HG03442 (cell line): ENCODE data around the gene SYCE3.
"Not testable (repeated sequence)": the region's sequence is repeated elsewhere in the genome, so short reads cannot be mapped to it uniquely, and the experiment has no call there.

Source experiments
- ATAC-seq: cut with Tn5 transposase; IDR thresholded peaks from one replicate; pipeline ENCODE4 v1.9.1; 2021; ENCODE audit warnings: mild to moderate bottlenecking, moderate library complexity; ENCODE audit not compliant: unreplicated experiment

SYCE3 gene

GRCh38 chr22:50551160-50551752 is 11.5 kb downstream of the SYCE3 start:
- ATAC-seq, result no peak

DNA sequence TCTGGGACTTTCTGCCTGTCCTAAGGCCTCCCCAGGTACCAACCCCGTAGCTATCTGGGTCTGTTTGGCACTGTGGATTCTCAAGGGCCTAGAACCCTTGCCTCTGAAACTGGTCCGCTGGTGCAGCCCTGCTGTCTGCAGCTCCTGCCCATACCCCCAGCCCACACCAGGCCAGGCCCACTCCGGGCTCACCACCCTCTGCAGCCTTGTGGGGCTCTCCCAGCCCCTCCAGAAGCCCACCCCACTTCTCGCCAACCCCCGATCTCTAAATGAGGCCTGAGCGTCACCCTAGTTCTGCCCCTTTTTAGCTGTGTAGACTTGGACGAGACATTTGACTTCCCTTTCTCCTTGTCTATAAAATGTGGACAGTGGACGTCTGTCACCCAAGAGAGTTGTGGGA is 12.3 kb downstream of the SYCE3 start:
- no peak for ATAC-seq

DNA sequence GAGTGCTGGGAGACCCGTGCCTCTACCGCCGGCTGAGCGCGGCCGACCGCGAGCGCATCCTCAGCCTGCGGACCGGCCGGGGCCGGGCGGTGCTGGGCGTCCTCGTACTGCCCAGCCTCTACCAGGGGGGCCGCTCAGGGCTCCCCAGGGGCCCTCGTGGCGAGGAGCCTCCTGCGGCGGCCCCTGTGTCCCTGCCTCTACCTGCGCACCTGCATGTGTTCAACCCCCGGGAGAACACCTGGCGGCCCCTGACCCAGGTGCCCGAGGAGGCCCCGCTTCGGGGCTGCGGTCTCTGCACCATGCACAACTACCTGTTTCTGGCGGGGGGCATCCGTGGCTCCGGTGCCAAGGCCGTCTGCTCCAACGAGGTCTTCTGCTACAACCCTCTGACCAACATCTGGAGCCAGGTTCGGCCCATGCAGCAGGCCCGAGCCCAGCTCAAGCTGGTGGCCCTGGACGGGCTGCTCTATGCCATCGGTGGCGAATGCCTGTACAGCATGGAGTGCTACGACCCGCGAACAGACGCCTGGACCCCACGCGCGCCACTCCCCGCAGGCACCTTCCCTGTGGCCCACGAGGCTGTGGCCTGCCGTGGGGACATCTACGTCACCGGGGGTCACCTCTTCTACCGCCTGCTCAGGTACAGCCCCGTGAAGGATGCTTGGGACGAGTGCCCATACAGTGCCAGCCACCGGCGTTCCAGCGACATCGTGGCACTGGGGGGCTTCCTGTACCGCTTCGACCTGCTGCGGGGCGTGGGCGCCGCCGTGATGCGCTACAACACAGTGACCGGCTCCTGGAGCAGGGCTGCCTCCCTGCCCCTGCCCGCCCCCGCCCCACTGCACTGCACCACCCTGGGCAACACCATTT is 13.6 kb downstream of the SYCE3 start:
- ATAC-seq, result no peak

DNA sequence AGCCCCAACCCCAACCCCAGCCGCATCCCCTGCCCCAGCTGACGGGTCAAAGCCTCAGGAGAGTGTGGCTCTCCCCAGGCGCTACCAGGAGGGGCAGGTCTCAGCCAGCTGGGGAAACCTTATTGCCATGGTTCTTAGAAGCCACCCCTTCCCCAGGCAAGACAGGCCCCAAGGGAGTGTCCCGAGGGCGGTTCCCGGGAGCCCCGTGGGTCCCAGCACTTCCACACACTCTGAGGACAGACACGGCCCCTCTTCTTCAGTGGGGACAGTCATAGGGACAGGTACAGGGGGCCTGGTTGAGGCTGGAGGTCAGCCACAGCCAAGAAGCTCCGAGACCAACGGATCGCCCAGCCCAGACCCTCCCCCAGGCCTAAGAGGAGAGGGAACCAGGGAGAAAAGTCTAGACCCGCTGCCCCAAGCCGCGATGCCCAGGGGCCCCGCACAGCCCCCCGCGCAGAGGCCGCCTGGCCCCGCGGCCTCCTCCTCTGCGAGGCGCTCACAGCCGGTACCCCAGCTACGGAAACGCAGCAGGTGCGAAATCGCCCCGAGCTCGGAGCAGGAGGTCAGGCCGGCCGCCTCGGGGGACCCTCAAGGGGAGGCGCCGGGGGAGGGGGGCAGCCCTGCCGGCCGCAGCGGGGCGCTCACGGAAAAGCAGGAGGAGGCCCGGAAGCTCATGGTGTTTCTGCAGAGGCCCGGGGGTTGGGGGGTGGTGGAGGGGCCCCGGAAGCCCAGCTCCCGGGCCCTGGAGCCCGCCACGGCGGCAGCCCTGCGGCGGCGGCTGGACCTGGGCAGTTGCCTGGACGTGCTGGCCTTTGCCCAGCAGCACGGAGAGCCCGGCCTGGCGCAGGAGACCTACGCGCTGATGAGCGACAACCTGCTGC is 14.4 kb downstream of the SYCE3 start:
- ATAC-seq, result no peak

- ATAC-seq, result no peak
Measured at GRCh38 chr22:50547263-50547985, 15.3 kb downstream of the SYCE3 start.

DNA sequence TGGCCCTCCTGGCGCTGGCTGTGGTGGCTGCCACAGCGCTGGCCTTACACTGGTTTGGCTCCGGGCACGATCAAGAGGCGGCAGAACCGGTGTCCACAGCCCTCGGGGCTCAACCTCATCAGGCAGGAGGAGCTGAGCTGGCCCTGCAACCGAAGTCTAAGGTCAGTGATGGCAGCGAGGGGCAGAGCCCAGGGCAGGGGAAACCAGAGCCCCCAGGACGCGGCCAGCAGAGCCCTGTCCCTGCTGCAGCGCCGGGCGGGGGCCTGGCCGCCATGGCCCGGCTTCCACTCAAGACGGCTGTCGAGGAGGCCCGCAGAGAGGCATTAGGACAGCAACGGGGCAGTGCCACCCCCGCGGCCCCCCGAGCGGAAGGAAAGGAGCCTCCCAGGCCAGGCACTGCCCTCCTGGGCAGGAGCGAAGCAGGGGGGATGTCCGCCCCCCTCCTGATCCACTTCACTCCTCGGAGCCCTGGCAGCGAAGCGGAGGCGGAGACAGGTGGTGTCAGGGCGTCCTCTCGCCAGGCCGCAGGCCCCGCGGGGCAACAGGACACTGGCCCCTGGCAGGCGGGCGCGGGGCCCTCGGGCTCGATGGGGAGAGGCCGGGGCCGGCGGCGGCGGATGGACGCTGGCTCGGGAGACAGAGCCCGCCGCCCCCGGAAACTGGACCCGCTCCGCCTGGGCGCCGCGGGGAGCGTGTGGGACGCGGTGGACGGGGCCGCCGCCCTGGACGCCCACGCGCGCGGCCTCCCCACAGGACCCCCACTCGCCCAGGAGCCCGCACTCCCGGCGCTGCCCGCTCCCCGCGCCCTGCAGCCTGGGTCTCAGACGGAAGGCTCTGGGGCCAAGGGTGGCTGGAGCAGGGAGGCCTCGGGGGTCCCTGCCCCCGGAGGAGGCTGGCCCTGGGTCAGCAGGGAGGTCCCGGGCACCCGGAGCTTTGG is 16.1 kb downstream of the SYCE3 start:
- ATAC-seq, result no peak

GRCh38 chr22:50545522-50546325 is 17.0 kb downstream of the SYCE3 start, which contains the start of gene KLHDC7B:
TSS of gene KLHDC7B (plus strand) at chr22:50545899. CDS start at chr22:50546244, 345 bp downstream.
- ATAC-seq, result no peak

- no peak for ATAC-seq
Measured at GRCh38 chr22:50544746-50545253, 17.9 kb downstream of the SYCE3 start.

DNA sequence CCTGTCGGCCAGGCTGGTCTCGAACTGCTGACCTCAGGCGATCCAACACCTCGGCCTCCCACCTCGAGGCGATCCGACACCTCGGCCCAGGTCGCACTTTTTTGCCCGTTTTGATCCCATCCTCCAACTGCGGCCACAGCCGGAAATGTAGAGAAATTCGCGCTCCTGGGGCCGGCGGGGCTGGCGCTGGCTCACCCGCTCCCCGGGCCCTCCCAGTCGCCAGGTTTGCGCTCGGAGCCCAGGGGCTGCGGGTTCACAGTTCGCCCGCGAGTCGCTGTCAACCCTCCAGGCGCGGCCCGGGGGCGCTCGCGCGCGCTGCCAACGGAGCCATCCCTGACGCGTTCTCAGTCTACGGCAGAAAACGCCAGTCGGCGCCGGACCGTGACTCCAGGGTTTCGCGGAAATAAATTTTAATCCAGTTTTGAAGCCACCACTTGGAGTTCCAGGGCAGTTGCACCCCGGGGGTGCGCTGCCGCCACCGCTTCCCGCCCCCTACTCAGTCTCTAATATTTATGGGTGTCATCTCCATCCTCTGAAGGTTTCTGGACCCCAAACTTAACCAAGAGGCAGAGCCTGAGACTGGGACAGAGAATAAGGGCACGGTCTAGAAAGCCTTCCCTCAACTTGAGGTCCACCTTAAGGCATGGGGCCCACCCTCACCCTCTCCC is 18.5 kb downstream of the SYCE3 start:
- no peak for ATAC-seq

- peak; percentile 29 for ATAC-seq
Measured at GRCh38 chr22:50542416-50542927, 20.2 kb downstream of the SYCE3 start.

DNA sequence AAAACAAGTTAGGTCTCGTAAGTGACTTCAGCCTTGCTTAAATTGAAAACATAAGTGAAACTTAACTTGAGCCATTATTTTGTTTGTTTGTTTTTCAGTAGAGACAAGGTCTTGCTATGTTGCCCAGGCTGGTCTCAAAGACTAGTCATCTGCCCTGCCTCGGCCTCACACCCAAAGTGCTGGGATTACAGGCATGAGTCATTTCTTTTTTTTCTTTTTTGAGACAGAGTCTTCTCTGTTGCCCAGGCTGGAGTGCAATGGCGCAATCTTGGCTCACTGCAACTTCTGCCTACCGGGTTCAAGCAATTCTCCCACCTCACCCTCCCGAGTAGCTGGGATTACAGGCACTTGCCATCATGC is 21.1 kb downstream of the SYCE3 start:
- not testable (repeated sequence) for ATAC-seq

DNA sequence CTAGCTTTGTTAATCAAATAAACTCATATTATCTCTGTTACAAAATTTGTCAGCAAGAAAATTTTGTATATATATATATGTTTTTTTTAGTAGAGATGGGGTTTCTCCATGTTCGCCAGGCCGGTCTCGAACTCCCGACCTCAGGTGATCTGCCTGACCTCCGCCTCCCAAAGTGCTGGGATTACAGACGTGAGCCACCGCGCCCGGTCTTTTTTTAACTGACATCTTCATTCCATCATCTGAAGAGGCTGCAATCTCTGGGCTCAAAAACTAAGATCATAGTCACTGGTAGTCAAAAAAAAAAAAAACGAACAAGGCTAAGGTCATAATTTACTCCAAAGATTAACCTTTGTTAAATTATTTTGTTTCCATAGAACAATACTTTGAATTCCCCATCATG is 22.3 kb downstream of the SYCE3 start:
- ATAC-seq, result no peak

- ATAC-seq, result no peak
Measured at GRCh38 chr22:50537765-50538164, 25.0 kb downstream of the SYCE3 start.

- ATAC-seq, result no peak
Measured at GRCh38 chr22:50536226-50536625, 26.5 kb downstream of the SYCE3 start.

DNA sequence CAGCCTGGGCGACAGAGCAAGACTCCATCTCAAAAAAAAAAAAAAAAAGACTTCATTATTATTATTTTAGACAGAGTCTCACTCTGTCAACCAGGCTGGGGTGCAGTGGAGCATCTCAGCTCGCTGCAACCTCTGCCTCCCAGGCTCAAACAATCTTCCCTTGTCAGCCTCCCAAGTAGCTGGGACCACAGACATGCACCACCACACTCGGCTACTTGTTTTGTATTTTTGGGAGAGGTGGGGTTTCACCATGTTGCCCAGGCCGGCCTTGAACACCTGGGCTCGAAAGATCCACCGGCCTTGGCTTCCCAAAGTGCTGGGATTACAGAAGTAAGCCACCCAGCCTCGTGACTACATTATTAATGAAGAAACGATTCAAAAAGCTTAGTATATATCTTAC is 27.6 kb downstream of the SYCE3 start:
- no peak for ATAC-seq

DNA sequence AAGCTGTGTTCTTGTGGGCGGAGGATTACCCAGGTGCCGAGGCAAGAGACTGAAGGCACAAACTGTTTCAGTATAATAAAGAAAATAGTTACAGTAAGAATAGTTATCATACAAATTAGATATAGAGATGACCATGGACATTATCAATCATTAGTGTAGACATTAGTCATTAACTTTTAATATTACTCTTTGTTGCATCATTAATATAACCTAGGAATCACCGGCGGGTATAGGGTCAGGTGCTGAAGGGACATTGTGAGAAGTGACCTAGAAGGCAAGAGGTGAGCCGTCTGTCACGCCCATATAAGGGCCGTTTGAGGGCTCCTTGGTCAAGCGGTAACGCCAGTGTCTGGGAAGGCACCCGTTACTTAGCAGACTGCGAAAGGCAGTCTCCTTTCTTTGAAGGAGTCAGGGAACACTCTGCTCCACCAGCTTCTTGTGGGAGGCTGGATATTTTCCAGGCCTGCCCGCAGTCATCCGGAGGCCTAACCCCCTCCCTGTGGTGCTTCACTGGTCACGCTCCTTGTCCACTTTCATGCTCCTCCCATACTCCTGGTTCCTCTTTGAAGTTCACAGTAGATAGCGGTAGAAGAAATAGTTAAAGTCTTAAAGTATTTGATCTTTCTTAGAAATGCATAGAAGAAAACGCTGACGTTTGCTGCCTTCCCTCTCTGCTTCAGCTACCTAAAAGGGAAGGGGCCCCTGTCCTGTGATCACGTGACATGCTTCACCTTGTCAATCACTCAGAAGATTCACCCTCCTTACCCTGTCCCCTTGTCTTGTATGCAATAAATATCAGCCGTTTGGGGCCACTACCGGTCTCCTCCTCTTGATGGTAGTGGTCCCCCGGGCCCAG is 28.6 kb downstream of the SYCE3 start:
- not testable (repeated sequence) for ATAC-seq
